LNCAP (cell line): ENCODE results near the gene ZBTB43.

ENCODE experiments used
- CTCF ChIP-seq: fragments of 450-650 bp; IDR thresholded peaks from 2 replicates; pipeline ENCODE4 v1.5.1; 2017; ENCODE audit warnings: mild to moderate bottlenecking

Gene ZBTB43

GRCh38 chr9:126859111-126859510 lies 54.3 kb downstream of the ZBTB43 start:
- no peak for TF ChIP-seq CTCF

- TF ChIP-seq CTCF = peak; percentile 100
Measured at GRCh38 chr9:126860077-126860756, 55.4 kb downstream of the ZBTB43 start, which contains the start of gene ZBTB34. ZBTB34 (plus strand) TSS chr9:126860639; CDS start chr9:126879400, 18,761 bp downstream.

DNA sequence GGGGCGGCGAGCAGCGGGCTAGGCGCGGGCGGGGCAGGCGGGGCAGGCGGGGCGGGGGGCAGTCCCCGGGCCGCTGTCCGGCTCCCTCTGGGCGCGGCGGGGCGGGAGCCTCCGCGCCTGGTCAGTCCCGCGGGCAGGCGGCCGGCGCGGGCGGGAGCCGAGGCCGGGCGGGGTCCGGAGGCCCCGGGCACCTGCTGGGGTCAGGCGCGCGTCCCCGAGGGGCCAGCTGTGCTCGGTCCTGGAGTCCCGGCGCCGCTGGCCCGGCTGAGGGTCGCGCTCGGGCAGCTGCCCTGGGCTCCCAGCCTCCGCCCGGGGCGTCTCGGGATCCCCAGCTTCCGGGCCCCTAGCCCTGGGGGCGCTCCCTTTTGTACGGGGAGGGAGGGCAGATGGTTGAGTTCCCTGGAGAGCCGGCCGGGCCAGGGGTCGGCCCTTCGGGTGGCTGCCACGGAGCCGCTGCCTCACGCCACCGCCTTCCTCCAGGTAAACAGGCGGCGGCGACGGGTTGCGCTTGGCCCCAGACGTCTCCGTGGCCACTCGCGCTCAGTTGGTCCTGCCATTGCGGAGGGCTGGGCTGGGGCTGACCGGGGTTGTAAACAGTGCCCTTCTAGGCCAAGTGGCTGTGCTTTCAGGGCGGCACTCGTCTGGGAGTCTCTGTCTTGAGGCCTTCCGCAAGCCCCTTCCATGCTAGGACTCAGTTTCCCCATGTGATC lies 56.1 kb downstream of the ZBTB43 start:
- TF ChIP-seq CTCF = no peak

DNA sequence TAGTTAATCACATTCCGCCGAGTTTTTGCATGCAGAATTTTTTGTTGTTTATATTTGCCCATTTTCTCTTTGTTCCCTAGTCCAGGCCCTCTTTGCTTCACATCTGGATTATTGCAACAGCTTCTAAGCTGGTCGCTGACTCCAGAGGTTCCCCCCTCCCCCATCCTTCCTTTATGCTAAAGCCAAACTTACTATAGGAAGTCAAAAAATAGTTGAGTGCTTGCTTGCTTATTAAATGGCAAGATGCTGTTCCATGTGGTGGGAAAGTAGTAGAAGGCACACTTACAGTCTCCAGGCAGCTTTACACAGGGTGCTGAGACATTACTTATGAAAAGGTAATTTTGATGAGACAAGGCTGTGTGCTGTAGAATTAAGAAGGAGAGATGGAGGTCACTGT lies 56.9 kb downstream of the ZBTB43 start:
- no peak for TF ChIP-seq CTCF

DNA sequence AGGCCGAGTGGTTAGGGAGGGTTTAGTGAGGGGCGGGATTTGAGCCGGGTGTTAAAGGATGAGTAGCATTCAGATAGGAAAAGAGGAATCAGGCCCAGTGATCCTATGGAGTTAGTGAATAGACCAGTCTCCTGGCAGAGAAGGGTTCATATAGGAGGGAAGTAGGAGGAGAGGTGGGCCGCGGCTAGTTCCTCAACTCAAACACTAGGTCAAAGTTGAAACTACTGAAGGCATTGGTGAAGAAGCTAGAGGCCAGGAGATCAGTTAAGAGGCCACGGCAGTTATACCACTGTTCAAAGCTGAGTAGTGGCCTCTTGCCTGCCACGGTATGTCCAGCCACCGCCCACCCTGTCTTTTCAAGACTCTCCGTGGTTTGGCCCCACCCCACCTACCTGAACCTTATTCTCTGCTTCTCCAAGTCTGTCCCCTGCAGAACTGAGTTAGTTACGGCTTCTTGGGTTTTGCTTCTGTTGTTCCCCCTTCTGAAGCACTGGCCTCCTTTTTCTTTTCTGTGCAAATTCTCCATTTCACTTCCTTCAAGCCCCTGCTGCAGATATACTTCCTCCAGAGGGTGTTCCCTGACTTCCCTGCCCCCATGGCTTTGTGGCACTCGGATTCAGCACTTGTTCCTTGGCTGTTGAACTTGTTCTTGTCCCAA lies 57.4 kb downstream of the ZBTB43 start:
- TF ChIP-seq CTCF = no peak

DNA sequence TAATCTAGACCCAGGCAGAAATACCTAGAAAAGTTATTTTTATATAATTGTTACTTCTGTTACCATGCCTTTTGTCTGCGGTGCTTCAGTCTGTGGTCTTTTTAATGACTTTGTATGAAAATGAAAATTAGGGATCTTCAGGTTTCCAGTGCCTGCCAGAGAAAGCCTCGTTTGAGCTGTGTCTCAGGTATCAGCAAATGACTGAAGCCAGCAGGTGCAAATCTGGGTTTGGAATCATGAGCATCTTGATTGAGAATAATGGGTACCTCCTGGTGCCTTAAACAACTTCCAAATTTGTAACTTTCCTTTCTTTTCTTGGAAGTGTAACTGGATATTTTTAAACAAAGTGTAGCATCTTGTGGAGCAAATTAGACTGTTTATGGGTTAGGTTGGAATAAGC lies 59.9 kb downstream of the ZBTB43 start:
- TF ChIP-seq CTCF = no peak

- TF ChIP-seq CTCF = no peak
Measured at GRCh38 chr9:126869368-126869767, 64.5 kb downstream of the ZBTB43 start.
